GOT3 (cell line): ENCODE measurements around the gene PLXNA3.
A peak's percentile ranks its signal among the peaks of the same experiment; 100 is the strongest.
"Not testable (repeated sequence)": the region's sequence is repeated elsewhere in the genome, so short reads cannot be mapped to it uniquely, and the experiment has no call there.

ENCODE experiments used
- DNase-seq: peaks from one replicate; lab custom pipeline; 2025; ENCODE audit warnings: mixed read lengths; lab: John Stamatoyannopoulos, UW

The PLXNA3 gene

DNA sequence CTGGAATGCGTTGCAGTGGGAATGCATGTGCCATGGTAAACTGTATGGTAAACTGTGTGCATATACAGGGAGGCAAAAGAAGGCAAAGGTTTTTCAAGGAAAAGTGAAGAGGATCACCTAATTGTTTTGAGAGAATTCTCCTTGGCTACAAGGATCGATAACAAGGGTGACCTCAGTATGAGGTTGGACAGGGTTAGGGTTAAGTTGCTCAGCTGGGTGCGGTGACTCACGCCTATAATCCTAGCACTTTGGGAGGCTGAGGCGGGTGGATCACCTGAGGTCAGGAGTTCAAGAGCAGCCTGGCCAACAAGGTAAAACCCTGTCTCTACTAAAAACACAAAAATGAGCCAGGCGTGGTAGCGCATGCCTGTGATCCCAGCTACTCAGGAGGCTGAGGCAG is 43.3 kb downstream of the PLXNA3 start:
- DNase-seq = not testable (repeated sequence)

DNA sequence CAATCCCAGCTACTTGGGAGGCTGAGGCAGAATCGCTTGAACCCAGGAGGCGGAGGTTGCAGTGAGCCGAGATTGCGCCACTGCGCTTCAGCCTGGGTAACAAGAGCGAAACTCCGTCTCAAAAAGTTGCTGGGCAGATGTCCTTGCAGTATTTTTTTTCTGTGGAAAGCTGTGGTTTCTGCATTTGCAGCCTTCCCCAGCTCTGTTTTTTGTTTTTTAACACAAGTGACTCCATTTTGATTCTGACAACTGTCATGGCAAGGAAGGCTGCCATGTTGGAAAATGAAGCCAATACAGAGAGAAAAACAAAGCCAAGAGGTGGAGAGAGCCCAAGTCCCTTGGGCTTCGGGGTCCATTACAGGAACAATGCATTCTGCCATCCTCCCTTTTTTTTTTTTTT is 44.0 kb downstream of the PLXNA3 start:
- DNase-seq = no peak

DNA sequence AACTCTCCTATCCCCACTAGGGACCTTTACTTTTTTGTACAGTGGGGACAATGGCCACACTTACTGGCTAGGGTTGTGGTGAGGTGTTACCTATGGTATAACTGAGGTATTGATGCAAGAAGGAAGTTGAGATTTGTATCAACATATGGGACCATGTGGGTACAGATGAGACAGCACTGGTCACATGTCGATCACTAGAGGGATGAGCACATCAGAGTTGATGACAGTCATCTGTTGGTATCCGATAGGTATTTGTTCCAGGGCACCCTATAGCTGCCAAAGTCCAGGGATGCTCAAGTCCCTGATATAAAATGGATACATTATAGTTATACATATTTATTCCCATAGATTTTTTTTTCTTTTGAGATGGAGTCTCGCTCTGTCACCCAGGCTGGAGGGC is 44.9 kb downstream of the PLXNA3 start:
- no peak for DNase-seq

DNA sequence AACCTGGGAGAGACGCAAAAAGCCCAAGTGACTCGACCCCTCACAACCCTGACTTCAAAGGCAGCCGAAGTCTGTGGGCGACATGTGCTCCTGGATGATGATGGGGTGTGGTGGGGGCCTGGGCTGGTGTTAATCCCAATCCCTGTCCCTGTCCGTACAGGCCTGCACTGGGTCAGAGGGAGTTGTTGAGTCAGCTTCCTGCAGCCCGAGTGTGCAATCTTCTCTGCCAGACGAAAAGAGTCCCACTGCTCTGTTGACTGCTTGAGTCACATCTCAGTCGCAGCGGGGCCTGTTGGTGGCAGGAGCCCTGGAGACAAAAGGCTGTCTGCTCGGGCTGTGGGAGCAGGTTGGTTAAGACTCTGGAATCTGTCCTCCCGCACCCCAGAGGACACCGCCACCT is 47.7 kb downstream of the PLXNA3 start:
- DNase-seq = no peak

DNA sequence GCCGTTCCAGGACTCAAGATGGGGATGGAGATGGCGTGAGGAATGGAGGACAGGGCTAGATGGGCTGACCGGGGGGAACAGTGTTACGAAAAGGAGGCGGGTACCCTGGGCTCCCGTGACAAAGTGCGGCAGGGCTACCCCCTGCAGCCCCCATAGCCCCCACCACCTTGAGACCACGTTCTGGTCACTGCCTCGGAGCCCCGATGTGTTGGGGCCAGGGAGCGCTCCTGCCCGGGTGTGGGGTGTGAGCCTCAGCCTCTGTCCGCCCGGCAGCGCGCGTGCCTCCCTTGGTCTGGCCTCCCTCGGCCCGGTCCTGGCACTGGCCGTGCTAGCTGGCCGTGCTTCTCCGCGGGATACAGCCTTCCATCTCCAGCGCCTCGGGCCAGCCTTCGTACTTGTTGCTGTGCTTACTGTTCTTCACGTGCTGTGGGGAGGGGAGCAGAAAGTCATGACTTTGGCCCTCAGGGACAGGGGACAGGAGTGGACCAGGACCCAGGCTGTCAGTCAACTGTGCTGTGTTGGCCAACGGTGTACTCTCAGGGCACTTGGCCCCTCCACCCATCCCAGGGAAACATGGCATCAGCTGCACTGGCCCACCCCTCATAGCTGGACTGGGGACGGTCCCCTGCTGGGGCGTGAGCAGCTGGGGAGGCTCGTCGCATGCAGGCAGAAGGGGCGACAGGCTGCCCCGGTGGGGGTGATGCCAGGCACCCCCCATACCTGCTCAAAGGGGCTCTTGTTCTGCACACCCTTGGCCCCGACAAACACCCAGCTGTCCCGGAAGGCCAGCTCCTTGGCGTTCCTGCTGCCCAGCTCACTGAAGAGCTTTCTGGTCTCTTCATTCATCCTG is 48.6 kb downstream of the PLXNA3 start:
- DNase-seq = no peak

DNA sequence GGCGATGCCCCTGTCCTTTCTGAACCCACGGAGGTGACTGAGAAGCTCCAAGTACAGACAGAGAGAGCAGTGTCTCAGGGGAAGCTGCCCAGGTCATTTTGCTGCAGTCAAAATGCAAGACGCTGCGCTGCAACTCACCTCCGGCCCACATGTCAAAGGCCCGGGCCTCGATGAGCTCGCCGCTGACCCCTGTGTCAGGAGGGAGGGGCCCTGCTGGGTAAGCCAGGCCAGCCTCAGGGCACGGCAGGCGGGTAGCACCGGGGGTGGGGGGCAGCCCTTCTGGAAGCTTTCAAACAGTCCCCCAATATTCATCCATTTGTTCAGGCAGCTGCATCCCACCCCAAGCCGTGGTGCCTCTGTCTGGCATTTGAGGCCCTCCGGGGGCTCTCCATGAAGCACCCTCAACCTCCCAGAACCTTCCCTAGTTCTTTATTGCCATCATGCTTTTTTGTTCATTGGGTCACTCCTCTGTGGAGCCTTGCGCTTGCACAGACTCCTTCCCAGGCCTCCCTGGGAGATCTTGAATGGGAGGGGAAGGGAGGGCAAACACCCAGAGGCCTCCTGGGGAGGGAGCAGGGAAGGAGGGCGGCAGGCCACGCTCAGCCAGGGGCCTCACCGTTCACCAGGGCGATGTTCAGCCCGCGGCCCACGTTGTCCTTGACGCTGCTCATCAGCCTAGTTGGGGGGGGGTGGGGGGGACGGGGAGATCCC is 49.7 kb downstream of the PLXNA3 start:
- DNase-seq = no peak

DNA sequence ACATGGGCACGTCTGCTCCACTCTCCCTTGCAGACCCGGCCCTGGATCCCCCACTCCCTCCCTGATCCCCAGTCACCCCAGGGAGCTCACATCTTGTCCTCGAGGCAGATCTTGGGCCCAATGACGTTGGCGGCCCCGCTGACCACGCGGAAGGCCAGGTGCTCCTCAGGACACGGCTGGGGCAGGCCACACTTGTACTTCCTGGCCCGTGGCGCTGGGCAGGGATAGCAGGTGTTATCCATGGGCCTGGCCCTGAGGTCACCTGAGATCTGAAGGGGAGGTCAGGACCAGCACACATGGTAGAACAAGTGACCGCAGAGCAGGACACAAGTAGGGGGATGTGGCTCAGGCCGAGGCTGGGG is 50.3 kb downstream of the PLXNA3 start:
- no peak for DNase-seq

DNA sequence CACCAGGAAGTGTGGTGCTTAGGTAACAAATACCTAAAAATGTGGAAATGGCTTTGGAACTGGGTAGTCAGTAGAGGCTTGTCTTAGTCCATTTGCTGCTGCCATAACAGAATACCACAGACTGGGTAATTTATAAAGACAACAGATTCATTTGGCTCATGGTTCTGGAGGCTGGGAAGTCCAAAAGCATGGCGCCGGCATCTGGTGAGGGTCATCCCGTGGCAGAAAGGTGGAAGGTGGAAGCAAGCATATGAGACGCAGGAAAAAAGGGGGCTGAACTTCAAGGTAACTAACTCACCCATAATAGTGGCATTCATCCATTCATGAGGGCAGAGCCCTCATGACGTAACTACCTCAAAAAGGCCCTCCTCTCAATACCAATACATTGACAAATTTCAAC is 51.4 kb downstream of the PLXNA3 start:
- no peak for DNase-seq

DNA sequence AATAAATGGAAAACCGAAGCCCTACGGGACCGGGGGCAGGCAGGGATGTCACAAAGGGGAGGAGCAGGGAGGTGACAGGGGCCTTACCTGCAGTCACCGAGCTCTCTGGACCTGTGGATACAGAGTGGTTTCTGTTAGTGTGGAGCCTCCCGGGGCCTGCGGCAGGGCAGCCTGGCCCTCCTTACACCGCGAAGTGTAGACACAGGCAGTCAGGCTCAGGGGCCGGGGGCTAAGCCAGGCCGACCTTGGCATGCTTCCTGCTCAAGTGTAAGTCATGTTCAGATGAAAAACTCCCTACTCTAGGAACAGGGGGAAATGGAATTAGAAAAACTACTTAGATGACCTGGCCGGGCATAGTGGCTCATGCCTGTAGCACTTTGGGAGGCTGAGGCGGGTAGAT is 53.7 kb downstream of the PLXNA3 start:
- DNase-seq = no peak

DNA sequence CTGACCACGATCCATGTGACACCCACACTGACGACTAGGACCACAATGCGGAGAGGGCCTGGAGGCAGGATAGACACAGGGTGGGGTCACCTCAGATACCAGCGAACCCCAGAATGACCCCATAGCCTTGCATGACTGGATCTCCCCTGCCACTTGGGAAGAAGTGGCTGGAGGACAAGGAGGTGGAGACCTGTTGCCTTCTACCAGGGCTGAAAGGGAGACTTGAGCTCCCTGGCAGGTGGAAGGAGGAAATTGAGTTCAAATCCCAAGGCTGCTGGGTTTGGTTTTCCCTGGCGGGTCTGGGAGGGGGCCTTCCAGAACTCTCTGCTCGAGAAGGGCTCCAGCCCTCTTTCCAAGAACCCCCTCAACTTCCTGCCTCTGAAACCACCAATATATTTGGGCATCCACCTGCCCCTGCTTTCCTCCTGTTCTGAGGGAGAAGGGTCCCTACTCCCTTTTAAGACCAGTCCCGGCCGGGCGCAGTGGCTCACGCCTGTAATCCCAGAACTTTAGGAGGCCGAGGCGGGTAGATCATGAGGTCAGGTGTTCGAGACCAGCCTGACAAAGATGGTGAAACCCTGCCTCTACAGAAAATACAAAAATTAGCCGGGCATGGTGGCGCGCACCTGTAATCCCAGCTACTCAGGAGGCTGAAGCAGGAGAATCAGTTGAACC is 54.9 kb downstream of the PLXNA3 start:
- no peak for DNase-seq

DNA sequence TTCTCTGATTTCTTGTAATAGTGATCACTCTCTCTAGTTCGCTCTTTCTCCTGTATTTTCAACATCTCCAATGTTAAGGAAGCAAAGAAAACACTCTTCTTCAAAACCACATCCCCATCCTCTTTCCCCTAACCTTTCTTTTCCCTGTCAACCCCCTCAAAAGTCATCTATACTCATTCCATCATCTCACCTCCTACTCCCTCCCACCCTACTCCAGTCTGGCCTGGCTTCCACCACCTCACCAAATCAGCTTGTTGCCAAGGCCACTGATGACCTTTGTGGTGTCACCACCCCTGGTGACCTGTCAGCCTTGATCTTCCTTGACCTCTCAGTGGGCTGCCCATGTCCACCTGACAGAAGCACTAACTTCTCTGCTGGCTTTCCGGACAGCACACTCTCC is 55.6 kb downstream of the PLXNA3 start:
- DNase-seq = no peak

DNA sequence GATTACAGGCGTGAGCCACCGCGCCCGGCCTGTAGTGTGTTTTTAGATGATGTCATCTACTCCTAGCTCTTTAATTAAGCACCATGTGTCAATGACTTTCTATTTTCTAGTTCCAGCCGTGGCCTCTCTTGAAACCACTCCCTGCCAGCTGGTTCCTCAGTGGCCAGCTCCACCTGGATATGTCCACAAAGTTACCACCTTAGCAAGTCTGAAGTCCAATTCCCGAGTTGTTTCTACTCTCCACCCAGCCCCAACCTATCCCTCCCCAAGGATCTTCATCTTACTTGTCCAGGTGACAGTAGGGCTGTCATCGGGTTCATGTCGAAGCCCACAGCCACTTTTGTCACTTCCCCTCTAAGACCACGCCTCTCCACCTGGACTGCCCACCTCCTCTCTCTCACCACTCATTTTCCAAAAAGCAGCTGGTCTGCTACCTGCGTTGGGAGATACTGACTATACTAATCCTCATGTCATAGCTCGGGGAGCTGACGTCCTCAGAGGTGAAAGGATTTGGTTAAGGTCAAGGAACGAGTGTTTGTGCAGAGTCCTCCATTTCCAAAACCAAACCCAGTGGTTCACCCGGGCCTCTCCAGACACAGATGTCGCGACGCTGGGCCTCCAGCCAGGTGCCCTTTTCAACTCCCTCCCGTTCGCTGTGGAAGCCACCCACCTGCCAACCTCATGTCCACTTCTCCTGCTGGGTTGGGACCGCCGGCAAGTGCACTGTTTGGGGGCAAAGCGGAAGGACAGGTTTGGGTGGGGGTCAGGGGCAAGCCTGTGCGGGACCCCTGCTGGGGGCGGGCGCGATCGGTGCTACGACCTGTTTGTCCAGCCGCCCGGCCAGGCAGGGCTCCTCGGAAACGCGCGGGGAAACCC is 57.2 kb downstream of the PLXNA3 start:
- DNase-seq = no peak

DNA sequence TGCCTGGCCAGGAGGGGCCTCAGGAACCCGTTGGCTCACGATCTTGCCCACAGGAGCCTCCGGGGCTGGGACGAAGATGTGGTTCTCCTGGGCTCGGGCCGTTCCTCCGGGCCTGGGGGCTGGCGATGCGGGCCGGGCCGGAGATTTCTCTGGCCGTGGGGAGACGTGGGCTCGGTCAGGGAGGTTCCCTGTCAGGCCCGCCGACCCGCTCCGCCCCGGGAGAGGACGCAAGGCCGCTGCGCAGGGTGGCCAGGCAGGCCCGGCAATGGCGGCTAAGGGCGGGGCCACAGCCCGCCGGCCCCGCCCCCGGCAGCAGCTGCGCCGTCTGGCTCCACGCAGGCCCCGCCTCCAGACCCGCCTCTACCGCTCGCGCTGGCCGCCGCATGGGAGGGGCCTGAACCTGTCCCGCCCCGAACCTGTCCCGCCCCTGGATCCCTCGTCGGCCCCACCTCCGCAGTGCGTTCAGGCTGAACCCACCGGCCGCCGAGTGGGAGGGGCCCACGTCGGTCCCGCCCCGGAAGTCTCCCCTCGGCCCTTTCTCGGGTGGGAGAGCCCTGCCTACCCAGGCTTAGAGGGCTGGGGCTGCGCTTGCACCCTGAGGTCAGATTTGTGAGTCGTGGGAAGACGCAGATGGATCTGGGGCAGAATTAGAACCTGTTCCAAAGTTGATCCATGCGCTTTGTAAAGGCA is 58.0 kb downstream of the PLXNA3 start, which contains the start of gene FAM3A:
TSS of gene FAM3A (minus strand) at position 267 of the 690 bp plus-strand sequence. CDS start 460 bp downstream, outside the sequence.
- peak; percentile 60 for DNase-seq

DNA sequence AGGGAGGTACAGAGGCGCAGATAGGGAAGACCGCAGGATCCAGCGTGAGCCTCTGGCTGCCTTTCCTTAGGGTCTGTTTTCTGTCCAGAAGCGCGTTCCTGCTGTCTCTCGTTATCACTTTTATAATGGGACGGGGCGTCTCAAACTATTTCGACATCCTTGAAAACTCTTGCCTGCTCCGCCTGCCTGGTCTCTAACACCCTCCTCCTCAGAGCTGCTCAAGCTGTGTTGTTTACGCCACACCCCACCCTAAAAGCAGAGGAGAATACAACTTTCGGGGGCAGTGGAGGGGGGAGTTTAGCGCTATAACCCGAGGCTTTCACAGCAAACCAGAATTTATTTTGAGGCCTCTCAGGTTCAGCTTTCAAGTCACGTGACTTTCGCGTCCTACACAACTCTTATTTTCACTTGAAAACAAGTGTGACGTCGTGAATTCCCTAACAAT is 58.6 kb downstream of the PLXNA3 start:
- no peak for DNase-seq

DNA sequence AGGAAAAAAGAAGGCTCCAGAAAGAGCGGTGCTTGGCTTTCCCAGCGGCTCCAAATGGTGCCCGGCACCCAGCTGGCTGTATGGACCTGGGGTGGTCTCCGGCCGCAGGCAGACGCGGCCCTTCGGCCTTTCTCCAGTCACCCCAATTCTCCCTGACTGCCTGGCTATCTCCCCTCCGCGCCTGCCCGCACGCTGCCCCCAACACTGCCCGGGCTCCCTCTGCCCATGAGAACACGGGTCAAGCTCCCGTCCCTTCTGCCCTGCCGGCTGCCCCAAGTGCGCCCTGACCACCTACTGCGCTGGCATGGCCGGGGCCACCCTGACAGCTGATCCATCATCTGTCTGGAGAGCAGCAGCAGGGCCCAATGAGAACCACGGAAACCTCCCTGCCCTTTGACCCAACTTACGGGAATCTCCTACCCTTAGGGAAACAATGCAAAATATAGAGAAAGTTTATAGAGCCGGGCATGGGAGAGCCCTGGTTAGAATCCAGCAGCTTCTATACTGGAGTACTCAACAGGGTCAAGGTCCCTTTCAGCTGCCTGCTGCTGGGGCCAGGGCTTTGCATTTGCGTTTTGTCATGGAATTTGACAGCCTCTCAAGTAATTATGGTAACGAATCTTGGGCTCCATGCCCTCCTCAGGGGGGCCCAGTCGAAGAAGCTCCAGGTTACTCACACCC is 59.2 kb downstream of the PLXNA3 start:
- DNase-seq = no peak

DNA sequence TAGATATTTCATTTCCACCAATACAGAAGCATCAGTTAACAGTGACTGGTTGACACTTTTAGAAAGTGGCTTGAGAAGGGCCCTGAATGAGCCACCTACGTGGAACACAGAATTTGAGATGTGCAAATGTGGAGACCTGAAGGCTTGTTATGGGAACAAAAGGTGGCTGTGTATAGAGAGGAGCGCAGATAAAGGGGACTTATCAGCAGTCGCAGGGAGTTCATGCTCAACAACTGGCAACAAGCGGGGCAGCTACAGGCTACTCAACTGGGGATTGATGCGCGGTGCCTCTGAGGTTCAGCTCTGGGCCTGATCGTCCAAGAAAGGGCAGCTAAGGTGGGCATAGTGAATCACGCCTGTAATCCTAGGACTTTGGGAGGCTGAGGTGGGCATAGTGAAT is 61.3 kb downstream of the PLXNA3 start:
- no peak for DNase-seq

DNA sequence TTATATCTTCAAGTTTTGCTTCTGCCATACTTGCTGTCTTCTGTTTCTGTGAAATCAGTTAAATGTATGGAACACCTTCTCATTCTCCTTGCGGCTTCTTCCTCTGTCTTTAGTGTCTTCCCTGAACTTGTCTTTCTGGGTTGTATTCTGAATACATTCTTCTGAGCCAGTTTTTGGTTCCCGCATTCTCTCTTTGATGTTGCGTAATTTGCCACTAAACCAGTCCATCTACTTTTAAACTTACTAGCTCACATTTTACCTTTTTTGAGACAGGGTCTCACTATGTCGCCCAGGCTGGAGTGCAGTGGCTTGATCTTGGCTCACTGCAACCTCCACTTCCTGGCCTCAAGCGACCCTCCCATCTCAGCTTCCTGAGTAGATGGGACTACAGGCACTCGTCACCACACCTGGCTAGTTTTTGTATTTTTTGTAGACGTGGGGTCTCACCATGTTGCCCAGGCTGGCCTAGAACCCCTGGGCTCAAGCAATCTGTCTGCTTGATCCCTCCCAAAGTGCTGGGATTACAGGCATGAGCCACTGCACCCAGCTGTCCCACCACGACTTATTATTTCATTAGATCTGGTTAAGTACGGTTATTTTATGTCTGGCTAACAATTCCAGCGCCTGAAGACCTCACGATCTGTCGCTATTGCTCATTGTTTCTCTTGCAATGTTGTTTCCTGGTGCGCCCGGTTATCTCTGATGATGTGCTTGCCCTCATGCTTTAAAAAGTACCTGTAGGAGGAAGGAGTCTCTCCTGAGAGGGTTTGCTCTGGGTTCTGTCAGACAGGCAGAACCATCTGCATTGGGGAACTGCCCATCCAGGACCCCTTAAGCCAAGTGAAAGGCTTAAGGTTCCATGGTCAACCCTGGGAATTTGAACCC is 67.8 kb downstream of the PLXNA3 start:
- no peak for DNase-seq

DNA sequence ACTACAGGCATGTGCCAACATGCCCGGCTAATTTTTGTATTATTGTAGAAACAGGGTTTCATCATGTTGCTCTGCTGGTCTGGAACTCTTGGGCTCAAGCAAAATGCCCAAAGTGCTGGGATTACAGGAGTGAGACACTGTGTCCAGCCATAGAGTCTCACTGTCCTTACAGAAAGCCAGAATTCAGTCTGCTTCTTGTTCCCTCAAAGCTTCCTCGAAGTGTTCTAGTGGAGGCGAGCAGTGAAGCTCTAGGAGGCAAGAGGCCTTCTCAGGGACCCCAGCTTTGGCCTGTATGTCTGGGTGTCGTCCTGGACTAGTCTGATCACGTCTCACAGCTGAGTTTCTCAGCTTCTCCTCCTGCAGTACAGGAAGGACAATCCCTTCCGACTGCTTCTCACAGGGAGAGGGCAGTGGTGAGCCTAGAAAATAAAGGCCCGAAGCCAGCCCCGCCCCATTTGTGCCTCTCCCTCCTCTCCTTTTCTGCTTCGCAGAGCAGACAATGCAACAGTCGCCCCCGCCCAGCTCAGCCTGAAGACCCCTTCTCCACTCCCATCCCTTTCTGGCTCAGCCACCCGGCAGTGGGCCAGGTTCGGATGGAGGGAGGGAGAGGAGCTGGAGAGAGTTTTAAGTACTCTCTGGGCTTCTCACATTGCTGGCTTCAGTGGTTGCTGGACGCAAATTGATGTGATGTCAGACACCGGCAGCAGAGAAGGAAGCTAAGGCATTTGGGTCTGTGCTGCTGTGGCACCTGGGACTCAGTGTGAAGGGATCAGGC is 69.0 kb downstream of the PLXNA3 start:
- DNase-seq = peak; percentile 19
